NCI-H2227 (cell line): ENCODE measurements around the gene TNN.

Source experiments
- DNase-seq: peaks from one replicate; lab custom pipeline; 2025; ENCODE audit not compliant: unreplicated experiment; lab: John Stamatoyannopoulos, UW

TNN gene

GRCh38 chr1:175197531-175197930 is 129.9 kb downstream of the TNN start:
- no peak for DNase-seq
